Cardiac ventricle fibroblast (primary cell): ENCODE data around the gene GMEB1. TPM values are rescaled to one million over a fixed set of nuclear protein-coding genes. Genes with fewer than 3 reads are reported as not detected.

ENCODE experiments used
- total RNA-seq: library from RNA; depleted of rRNA; stranded (reverse); fragments of >200 nt; gene quantifications from 2 replicates; pipeline ENCODE4 v1.2.3, GENCODE V29; 2015

Gene GMEB1, protein sequence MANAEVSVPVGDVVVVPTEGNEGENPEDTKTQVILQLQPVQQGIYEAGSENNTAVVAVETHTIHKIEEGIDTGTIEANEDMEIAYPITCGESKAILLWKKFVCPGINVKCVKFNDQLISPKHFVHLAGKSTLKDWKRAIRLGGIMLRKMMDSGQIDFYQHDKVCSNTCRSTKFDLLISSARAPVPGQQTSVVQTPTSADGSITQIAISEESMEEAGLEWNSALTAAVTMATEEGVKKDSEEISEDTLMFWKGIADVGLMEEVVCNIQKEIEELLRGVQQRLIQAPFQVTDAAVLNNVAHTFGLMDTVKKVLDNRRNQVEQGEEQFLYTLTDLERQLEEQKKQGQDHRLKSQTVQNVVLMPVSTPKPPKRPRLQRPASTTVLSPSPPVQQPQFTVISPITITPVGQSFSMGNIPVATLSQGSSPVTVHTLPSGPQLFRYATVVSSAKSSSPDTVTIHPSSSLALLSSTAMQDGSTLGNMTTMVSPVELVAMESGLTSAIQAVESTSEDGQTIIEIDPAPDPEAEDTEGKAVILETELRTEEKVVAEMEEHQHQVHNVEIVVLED
- 5.9 and 7.1 TPM in 2 replicates for total RNA-seq

GRCh38 chr1:28668191-28668955 is at the start of gene GMEB1:
TSS of gene GMEB1 (plus strand) at chr1:28668784. CDS start at chr1:28683613, 14,829 bp downstream.

GRCh38 chr1:28642847-28643635 is 25.5 kb upstream of the GMEB1 start, which contains the start of gene TAF12:
TSS of gene TAF12 (minus strand) at chr1:28643067. CDS start at chr1:28622081, 20,986 bp downstream.

DNA sequence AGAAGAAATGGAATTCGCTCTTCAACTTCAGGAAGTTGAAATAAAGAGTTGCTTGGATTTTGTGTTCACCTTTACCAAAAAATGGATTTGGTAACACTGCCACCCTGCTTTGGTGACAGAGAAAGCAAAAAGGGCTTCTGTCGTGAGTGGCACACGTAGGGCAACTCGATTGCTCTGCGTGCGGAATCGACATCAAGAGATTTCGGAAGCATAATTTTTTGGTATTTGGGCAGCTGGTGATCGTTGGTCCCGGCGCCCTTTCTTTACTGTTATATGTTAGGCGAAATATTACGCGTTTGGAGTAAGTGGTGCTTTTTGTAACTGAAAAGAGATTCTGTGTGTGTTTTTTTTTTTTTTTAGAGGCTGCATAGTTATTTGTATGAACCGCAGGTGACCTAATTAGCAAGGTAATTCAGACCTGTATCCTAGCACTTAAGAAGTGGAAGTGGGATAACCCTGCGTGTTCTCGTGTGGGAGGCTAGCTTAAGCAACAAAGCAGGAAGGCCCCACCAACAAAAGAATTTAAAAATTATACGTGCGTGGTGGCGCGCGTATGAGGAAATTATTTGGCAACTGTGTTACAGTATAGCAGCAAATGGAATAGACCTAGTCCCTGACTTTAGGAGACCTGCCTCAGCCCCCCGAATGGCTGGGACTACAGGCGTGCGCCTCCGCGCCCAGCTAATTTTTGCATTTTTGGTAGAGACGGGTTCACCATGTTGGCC is 19.9 kb upstream of the GMEB1 start, which contains the start of gene RNU11:
Gene RNU11, plus strand, starts transcription at position 127 of the 725 bp plus-strand sequence.

GRCh38 chr1:28736450-28737306 is 68.1 kb downstream of the GMEB1 start, which contains the start of gene YTHDF2:
TSS of gene YTHDF2 (plus strand) at chr1:28736940. CDS start at chr1:28737121, 181 bp downstream.

Other genes with a start within 250 kb of the GMEB1 start
- 28.1 and 35.4 TPM in 2 replicates for gene RCC1, start 162.7 kb upstream of the GMEB1 start, total RNA-seq
- gene TRNAU1AP, start 115.7 kb upstream of the GMEB1 start, total RNA-seq = 13.8 and 16.1 TPM in 2 replicates
- 3.2 and 6.8 TPM in 2 replicates for gene RAB42, start 76.5 kb upstream of the GMEB1 start, total RNA-seq
- gene TAF12, start 25.7 kb upstream of the GMEB1 start, total RNA-seq = 24.1 and 29.5 TPM in 2 replicates
- not detected in 2 replicates for gene RNU11, start 20.2 kb upstream of the GMEB1 start, total RNA-seq
- gene YTHDF2, start 68.2 kb downstream of the GMEB1 start, total RNA-seq = 39.8 and 44.1 TPM in 2 replicates
- gene OPRD1, start 143.4 kb downstream of the GMEB1 start, total RNA-seq = not detected in 2 replicates
- gene EPB41, start 245.8 kb downstream of the GMEB1 start, total RNA-seq = 2.9 and 3.5 TPM in 2 replicates